ENCODE data around the gene PRAME.

Gene PRAME

GRCh38 chr22:22565981-22566380 lies 6.9 kb upstream of the PRAME start:
- no peak for DNase-seq (ENCODE audit: insufficient read length, low spot score)

GRCh38 chr22:22558071-22558971 lies 744 bp downstream of the PRAME start:
- FAIRE-seq (no peak), DNase-seq (ENCODE audit: insufficient read length, low spot score) (no peak)
- no peak for TF ChIP-seq CTCF (IDR thresholded peaks at IDR 0.05; ENCODE audit: insufficient read depth, missing control alignments)

More at GRCh38 chr22:22565981-22566380, 6.9 kb upstream of the PRAME start:
- no peak for FAIRE-seq
- TF ChIP-seq CTCF (IDR thresholded peaks at IDR 0.05; ENCODE audit: insufficient read depth, missing control alignments) = no peak

- FAIRE-seq (no peak), DNase-seq (ENCODE audit: insufficient read length, low spot score) (peak; percentile 93)
- TF ChIP-seq CTCF (IDR thresholded peaks at IDR 0.05; ENCODE audit: insufficient read depth, missing control alignments) = no peak
Observed at GRCh38 chr22:22556995-22557925, 1.8 kb downstream of the PRAME start.

GRCh38 chr22:22556578-22556977 lies 2.5 kb downstream of the PRAME start:
- FAIRE-seq (no peak), DNase-seq (ENCODE audit: insufficient read length, low spot score) (no peak)
- no peak for TF ChIP-seq CTCF (IDR thresholded peaks at IDR 0.05; ENCODE audit: insufficient read depth, missing control alignments)

- no peak for TF ChIP-seq CTCF (IDR thresholded peaks at IDR 0.05; ENCODE audit: insufficient read depth, missing control alignments)
- DNase-seq (ENCODE audit: insufficient read length, low spot score) (no peak), FAIRE-seq (no peak)
Observed at GRCh38 chr22:22555596-22555995, 3.5 kb downstream of the PRAME start.

GRCh38 chr22:22554587-22555284 lies 4.3 kb downstream of the PRAME start:
- TF ChIP-seq CTCF (IDR thresholded peaks at IDR 0.05; ENCODE audit: insufficient read depth, missing control alignments) = no peak
- FAIRE-seq (no peak), DNase-seq (ENCODE audit: insufficient read length, low spot score) (no peak)

Data from D721Med (cell line).